Epithelial cell of proximal tubule (primary cell): Measurements from ENCODE around the gene PRPF40B. TPM values are rescaled to one million over a fixed set of nuclear protein-coding genes. Genes with fewer than 3 reads are reported as not detected.

Experiments
- DNase-seq: peaks from one replicate; pipeline ENCODE4 v3.0.0-alpha.2; 2011; ENCODE audit warnings: low read depth
- H3K4me3 ChIP-seq: 2 replicates; pipeline ENCODE4 v1.5.1; 2011; ENCODE audit warnings: low read depth, mild to moderate bottlenecking, low read length
- total RNA-seq: library from RNA; depleted of rRNA; stranded (reverse); fragments of >200 nt; gene quantifications from 2 replicates; pipeline ENCODE4 v1.2.3, GENCODE V29; 2015
- TF ChIP-seq, protein P1 (sequence below): conservative IDR thresholded peaks from 2 replicates; pipeline ENCODE4 v1.5.1; 2012; ENCODE audit warnings: low read depth, mild to moderate bottlenecking, low read length

Gene PRPF40B
- total RNA-seq, 1 donor from 2014 or later = 10.6 TPM

DNA sequence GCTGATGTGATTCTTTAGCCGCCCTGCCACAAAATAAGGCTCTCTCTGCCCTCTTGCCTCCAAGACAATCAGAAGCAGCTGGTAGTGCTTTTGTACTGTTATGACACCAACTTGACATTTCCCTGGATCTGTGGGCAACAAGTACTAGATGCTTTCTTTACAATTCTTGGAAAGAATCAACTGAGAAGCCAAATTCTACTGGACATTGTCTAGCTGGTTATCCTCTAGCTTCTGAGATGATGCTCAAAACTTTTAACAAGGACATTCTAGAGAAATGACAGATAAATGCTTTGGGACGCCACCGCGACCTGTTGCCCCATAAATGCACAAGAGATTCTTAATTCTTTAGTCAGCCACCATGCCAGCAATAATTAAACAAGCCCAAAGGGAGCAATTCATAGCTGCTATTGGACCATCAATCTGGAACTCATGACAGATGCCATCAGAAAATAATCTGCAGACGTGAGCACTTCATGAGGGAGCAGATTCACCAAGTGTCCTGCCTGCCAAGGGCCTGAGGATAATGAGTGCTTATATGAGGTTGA is 61.0 kb downstream of the PRPF40B start:
- H3K4me3 ChIP-seq = no peak overlapping the region
- TF ChIP-seq, protein P1, sequence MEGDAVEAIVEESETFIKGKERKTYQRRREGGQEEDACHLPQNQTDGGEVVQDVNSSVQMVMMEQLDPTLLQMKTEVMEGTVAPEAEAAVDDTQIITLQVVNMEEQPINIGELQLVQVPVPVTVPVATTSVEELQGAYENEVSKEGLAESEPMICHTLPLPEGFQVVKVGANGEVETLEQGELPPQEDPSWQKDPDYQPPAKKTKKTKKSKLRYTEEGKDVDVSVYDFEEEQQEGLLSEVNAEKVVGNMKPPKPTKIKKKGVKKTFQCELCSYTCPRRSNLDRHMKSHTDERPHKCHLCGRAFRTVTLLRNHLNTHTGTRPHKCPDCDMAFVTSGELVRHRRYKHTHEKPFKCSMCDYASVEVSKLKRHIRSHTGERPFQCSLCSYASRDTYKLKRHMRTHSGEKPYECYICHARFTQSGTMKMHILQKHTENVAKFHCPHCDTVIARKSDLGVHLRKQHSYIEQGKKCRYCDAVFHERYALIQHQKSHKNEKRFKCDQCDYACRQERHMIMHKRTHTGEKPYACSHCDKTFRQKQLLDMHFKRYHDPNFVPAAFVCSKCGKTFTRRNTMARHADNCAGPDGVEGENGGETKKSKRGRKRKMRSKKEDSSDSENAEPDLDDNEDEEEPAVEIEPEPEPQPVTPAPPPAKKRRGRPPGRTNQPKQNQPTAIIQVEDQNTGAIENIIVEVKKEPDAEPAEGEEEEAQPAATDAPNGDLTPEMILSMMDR = no peak
- no peak for DNase-seq

DNA sequence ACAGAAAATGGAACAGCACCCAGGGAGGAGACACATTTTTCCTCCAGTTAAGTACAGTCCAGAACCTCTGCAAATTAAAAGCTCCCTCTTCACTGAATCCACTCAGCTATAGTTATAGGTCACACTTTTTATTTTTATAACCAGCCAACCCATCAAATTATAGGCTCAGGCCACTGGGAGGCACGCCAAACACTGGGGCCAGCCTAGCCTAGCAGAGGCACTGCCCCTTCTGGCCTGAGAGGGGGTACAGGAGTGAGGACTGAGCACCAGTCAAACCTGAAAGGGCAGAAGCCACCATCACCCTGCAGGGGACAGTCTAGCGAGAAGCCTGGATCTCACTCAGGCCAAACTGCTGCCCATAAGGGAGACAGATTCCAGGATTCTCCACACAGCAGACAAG is 64.6 kb downstream of the PRPF40B start:
- no peak for DNase-seq
- H3K4me3 ChIP-seq = no peak overlapping the region
- TF ChIP-seq, protein P1 = no peak

DNA sequence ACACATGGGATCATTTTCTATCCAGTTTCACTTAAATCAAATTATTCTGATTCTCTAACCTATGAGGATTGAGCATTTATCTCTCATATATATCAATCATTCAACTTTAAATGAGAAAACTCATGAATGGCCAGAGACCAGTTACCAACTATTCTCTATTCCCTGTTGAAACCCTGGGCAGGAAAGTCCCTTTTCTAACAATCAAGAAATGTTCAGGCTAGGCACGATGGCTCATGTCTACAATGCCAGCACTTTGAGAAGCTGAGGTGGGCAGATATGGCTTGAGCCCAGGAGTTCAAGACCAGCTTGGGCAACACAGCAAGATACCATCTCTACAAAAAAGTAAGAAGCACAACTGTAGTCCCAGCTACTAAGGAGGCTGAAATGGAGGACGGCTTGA is 65.9 kb downstream of the PRPF40B start:
- no peak for DNase-seq
- TF ChIP-seq, protein P1 = no peak
- H3K4me3 ChIP-seq = no peak overlapping the region

DNA sequence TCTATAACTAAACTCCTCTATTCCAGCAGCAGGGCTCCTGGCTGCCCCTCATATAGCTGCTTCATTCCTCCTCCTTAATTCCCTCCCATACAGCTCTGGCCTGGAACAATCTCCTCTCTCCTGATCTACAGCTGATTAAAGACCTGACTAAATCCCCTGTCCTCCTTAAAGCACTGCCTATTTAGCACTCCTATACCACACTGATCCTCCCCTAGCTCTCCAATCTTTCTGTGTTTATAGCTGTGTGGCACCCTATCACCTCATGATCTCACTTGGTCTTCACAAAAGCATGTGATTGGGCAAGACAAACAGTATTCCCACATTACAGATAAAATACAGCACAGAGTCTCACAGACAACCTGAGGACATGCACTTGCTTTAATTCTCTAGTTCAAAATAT is 66.4 kb downstream of the PRPF40B start:
- H3K4me3 ChIP-seq = no peak overlapping the region
- TF ChIP-seq, protein P1 = no peak
- DNase-seq = no peak

DNA sequence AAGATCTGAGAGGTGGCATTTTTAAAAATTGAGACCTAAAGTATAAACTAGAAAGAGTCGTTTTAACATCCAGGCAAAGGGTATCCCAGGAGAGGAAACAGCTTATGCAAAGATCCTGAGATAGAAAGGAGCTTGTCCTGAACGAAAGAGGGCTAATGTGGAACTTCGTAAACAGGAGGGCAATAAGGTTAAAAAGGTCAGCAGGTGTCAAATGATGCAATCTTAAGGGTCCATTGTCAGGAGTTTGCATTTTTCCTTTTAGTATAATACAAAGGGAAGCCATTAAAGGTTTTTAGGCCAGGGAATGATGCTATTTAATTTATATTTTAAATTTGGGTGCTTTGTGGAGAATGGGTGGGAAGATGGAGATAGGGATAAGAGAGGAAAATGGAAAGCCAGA is 69.5 kb downstream of the PRPF40B start:
- no peak for DNase-seq

DNA sequence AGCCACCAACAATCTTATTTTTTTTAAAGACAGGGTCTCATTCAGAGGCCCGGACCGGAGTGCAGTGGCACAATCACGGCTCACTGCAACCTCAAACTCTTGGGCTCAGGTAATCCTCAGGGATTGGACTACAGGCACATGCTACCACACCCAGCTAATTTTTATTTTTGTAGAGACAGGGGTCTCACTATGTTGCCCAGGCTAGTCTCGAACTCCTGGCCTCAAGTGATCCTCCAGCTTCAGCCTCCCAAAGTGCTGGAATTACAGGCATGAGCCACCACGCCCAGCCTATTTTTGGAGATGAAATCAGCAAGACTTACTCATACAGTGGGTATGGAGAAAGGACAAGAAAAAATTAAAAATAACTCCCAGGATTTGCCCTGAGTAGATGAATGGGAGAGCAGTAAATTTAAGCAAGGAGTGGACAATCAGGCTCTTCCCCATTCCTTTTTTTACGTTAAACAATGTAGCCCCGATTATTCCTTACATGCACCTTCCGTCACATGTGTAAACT is 70.6 kb downstream of the PRPF40B start:
- DNase-seq = no peak
- TF ChIP-seq, protein P1 = no peak
- H3K4me3 ChIP-seq = no peak overlapping the region

More for the DNA sequence above, 69.5 kb downstream of the PRPF40B start:
- TF ChIP-seq, protein P1 = no peak
- H3K4me3 ChIP-seq = no peak overlapping the region

Other genes starting within 250 kb of the PRPF40B start
- 0.07 and 0.12 TPM in 2 replicates for gene KCNH3, start 84.5 kb upstream of the PRPF40B start, total RNA-seq
- 62.4 and 118 TPM in 2 replicates for gene MCRS1, start 55.4 kb upstream of the PRPF40B start, total RNA-seq
- gene FAM186B, start 17.9 kb upstream of the PRPF40B start, total RNA-seq = 0.07 TPM in 1 of 2 replicates, not detected in the other
- gene FMNL3, start 83.8 kb downstream of the PRPF40B start, total RNA-seq = 21.3 and 21.7 TPM in 2 replicates
- gene TMBIM6, start 118.0 kb downstream of the PRPF40B start, total RNA-seq = 429 and 436 TPM in 2 replicates
- 8.4 and 14.6 TPM in 2 replicates for gene NCKAP5L, start 204.9 kb downstream of the PRPF40B start, total RNA-seq
- gene BCDIN3D, start 219.5 kb downstream of the PRPF40B start, total RNA-seq = 1.7 and 7.1 TPM in 2 replicates